Activated CD8-positive, alpha-beta memory T cell treated with anti-CD3 and anti-CD28 coated beads, Interleukin-2, amount 50 U/mL, for 1 hour (primary cell): Measurements from ENCODE around the gene FNBP1L.

Experiments
- DNase-seq: peaks from one replicate; pipeline ENCODE4 v3.0.0-alpha.2; 2020; ENCODE audit errors: extremely low read depth

The FNBP1L gene

DNA sequence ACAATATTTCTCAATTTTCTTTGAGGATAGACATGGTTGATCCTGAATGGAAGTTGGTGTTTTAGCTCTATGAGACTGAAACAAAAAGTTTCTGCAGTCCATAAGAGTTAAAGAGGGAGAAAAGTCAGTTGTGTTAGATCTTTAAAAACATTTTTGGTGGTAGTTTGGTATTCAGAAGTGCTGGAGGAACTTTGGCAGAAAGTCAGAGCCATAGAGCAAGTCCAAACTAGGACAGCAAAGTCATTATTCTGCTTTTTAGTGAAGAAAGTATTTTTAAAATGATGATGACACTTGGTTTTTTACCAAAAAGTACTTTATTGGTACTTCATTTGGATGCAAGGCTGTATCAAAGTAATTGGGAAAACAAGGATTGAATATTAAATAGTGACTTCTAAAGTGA, 41.8 kb downstream of the FNBP1L start:
- no peak for DNase-seq

DNA sequence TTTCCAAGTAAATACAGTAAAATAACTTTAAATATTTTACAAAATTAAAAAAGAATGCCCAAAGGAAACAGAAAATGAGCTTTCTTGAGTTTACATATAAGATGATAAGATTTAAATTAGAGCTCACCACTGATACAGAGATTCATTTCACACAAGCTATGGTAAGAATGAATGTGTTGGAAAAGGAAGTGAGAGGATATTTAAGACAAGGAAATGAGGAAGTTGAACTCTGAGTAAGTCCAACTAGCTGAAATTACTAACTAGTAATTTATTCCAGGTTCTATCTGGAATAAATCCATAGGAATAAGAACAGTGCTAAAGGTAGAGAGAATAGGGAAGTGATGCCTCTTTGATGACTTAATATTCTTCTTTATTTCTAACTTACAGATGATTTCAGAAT, 42.4 kb downstream of the FNBP1L start:
- no peak for DNase-seq

DNA sequence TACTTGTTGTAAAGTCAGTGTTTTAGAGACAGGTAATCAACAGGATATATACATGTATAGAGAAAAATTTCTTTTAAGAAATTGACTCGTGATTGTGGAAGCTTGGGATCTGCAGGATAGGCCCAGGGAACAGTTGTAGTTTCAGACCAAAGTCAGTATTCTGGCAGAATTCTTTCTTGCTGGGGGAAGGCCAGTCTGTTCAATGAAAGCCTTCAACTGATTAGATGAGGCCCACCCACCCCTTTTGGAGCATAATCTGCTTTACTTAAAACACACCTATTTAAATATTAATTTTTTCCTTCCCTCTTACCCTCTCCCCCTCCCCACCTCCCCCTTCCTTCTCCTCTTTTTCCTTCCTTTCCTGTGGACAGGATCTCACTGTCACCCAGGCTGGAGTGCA, 48.0 kb downstream of the FNBP1L start:
- no peak for DNase-seq

DNA sequence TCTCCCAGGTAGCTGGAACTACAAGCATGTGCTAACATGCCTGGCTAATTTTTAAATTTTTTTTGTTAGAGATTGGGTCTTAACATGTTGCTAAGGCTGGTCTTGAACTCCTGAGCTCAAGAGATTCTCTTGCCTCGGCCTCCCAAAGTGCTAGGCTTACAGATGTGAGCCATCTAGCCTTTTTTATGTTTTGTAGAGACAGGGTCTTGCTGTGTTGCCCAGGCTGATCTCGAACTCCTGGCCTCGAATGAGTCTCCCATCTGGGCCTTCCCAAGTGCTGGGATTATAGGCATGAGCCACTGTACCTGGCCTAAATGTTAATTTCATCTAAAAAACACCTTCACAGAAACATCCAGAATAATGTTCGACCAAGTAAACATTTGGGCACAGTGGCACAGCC, 48.6 kb downstream of the FNBP1L start:
- DNase-seq = no peak

DNA sequence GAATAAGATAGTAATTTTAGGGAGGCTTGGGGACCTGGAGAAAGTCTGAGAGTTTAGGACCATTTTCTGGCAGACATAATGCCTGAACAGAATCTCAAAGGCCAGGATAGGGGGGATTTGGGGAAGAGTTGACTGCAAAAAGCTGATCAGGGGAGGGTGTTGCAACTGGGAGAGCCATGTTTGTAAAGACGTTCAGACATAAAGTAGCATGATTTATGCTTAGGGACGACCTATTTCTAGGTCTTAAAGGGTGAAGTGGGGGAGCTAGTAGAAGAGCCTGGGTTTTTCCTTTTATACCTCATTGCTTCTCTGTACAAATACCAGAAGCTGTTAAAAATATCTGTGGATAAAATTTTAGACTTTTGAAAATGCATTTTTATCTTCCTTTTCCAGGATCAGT, 51.2 kb downstream of the FNBP1L start:
- DNase-seq = no peak

DNA sequence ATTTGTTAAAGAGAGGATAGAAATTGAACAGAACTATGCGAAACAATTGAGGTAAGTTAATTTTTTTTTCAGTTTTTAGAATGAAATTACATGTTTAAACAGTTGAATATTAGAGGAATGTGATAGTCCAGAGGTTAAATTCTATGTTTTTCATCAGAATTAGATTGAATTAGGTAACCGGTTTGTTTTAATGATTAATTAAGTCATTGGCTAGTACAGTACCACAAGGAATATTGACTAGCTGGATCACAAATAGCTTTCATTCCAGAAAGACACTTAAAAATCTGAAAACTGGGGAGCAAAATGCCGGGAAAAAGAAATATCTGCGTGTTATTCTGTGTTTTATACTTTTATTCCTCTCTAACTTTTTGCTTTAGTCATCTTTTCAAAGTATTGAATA, 51.6 kb downstream of the FNBP1L start:
- no peak for DNase-seq

DNA sequence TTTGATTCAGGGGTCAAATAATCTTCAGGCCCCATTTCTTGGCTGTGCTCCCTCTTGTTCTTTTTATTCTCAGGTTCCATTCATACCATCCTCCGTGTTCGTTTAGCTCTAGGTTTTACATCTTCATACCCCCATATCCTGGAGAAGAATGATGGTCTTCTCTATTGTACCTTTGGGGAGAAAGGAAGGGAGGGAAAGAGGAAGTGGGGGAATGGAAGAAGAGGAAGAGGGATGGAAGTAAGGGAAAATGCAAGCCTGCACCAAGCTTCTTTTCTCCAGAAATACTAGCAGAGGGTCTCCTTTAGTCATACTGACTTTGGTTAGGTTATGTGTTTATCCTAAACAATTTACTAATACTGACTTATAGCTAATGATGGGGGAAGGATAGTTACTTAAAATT, 52.4 kb downstream of the FNBP1L start:
- DNase-seq = no peak

DNA sequence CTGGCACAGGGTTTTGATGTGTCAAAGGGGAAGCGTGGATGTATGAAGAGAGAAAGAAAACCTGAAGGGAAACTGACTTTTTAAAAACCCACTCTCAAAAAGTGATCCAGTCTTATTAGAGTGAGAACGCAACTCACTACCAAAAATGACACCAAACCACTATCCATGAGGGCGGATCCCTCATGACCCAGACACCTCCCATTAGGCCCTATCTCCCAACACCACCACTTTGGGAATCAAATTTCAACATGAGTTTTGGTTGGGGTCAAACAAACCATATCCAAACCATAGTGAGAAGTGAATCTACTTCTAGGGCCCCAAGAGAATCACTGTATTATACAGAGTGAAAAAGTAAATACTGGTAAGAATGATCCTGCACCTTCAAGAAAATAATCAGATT, 53.5 kb downstream of the FNBP1L start:
- DNase-seq = no peak

DNA sequence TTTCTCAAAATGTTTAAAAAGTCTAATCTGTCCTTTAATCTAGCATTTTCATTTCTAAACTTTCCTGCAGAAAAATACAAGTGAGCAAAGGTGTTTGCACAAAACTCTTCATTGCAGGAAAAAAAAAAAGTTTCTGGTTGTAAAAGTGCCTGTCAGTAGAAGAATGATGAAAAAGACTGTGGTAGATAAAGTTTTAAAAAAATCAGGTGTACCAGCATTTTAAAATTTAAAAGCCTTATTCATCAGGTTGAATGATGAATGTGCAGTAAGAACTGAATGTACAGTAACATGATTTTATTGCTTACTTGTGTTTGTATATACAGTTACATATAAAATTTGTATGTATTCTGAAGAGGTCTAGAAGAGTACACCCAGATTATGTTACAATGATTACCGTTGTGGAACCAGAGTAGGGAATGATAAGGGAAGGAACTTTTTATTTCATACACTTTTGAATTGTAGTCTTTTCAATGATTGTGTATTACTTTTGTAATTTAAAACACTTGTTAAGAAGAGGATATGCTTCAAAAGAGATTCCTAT, 54.0 kb downstream of the FNBP1L start:
- DNase-seq = no peak

DNA sequence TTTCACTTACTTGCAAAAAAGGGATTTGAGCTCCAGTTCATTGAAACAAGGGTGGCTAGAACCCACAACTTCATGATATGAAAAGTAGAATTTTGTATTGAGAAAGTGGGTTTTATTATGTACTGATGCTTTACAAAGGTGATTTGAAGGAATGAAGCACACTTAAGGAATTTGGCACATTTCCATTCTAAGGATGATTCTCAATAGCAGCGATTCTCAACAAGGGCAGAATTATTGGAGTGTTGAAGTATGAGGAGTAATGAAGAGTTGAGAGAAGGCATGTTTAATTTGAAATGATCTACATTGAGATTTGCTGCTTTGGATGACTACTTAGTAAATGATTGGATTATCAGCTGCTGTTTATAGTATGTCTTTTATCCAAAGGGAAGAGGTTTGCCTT, 54.7 kb downstream of the FNBP1L start:
- DNase-seq = no peak

DNA sequence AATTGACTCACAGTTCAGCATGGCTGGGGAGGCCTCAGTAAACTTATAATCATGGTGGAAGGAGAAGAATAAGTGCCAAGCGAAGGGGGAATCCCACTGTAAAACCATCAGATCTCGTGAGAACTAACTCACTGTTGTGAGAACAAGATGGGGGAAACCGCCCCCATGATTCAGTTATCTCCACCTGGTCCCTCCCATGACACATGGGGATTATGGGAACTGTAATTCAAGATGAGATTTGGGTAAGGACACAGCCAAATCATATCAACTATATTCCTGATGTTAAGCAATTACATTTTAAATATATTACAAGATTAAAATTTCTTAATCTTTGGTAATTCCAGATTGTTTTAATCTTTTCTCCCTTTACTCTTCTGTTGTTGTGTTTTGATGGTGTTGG, 55.2 kb downstream of the FNBP1L start:
- DNase-seq = no peak

DNA sequence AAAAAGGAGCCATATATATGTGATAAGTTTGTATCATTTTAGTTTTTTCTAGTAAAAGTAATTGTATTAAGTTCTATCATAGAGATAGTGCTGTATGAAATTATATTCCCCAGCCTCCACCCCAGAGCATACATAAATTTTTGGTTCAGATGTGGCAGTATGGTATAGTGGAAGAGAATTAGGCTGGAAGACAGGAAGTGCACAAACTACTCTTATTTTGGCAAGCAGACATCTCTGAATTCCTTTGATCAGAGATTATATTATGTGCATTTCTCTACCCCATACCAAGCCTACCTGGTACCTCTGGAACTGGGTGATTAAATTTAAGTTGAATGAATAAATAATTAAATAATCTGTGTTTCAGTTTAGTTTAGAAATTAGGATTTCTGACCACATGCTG, 55.9 kb downstream of the FNBP1L start:
- DNase-seq = no peak

DNA sequence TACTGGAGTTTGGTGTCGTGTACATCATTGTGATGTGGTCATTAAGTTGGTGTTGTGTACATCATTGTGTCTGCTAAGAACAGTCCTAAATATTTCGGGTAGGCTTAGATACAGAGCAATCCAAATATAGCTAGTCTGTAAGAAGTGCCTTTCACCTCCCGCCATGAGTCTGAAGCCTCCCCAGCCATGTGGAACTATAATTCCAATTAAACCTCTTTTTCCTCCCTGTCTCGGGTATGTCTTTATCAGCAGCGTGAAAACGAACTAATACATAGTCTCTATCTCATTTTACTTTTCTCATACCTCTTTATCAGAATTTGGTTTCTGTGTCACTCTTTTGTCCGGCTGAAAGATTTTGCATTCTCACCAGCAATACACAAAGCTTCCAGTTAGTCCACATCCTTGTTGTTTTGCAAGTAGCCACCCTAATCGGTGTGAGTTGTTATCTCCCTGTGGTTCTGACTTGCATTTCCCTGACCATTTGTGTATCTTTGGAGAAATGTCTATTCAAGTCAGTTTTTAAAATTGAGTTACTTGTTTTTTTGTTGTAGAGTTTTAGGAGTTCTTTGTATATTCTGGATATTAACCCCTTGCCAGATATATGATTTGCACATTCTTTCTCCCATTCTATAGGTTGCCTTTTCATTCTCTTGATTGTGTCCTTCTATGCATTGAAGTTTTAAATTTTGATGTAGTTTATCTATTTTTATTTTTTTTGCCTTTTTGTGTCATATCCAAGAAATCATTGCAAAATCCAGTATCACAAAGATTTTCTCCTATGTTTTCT, 56.5 kb downstream of the FNBP1L start:
- no peak for DNase-seq

DNA sequence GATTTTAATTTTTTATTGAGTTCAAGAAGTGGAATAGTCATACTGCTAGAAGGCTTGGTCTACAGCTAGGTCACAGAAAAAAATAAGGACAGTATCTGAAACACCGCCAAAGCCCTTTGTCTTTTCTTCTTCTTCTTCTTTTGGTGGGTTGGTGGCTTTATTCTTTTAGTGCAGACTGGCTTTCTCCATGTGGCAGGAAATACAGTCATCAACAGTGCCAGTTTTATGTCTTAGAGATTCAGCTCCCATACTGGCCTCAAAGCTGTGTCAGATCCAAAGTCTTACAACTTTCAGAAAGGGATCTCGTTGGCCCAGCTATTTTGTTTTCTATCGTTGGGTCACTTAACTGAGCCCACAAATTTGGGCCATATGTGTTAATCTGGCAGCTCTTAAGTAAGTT, 58.2 kb downstream of the FNBP1L start:
- DNase-seq = no peak

DNA sequence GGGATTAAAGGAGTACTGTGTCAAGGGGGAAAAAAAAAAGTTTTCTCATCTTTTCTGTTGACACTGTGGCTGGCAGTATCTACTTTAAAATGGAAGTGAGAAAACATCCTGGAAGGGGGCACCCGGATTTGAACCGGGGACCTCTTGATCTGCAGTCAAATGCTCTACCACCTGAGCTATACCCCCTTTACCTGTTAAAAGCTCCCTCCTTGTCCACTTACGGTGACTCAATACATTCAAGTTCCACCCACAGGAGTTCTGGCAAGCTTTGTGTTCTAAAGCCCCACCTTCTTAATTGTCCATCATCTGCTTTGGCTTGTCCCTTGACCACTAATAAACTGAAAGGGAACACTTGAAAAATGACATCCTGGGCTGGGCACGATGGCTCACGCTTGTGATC, 68.2 kb downstream of the FNBP1L start:
- no peak for DNase-seq

DNA sequence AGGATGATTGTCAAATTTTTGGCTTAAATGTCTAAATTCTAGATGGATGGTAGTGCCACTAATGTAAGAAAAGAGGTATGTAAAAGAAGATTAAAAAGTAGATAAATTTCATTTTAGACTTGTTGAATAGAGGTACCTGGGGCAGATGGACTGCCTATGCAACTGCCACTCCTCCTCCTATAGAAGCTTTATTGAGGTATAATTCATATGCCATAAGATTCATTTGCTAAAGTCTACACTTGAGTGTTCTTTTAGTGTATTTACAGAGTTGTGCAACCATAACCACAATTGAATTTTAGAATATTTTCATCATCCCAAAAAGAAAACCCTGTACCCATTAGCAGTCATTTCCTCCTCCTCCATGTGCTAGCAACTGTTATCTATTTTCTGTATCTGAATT, 70.6 kb downstream of the FNBP1L start:
- no peak for DNase-seq

DNA sequence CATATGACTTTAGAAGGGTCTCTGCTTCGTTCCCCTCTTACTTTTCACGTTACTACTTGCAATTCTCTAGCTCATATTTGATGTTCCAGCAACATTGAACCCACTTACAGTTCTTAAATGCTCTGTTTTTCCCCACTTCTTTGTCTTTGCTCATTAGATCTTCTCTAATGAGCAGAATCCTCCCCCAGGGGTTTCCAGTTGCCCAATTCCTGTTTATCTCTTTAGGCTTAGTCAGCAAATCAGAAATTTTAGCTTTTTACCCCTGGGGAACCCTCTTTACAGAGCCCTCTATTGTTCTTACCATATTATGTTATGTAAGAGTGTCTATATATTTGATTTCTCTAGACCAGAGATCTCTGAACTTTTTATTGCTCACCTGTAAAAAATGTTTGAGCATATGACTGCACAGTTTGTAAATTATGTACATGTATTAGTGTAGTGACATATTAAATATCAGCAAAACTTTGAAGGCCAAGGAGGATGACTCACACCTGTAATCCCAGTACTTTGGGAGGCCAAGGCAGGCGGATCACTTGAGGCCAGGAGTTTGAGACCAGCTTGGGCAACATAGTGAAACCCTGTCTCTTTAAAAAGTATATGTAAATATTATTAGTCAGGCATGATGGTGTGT, 71.4 kb downstream of the FNBP1L start:
- no peak for DNase-seq

DNA sequence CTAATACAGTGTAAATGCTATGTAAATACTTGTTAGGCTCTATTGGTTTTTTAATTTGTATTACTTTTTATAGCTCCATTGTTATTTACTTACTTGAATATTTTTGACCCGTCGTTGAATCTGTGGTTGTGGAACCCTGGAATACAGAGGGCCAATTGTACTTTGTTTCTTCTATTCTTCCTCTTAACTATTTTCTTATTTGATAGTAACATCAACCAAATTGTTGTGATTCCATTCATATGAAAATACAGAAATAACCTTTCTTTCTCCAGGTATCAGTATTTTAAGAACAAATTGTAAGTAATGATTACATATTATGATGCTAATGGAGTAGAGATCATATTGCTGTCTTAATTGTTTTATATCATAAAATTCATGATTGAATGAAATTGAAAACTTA, 73.7 kb downstream of the FNBP1L start:
- no peak for DNase-seq

DNA sequence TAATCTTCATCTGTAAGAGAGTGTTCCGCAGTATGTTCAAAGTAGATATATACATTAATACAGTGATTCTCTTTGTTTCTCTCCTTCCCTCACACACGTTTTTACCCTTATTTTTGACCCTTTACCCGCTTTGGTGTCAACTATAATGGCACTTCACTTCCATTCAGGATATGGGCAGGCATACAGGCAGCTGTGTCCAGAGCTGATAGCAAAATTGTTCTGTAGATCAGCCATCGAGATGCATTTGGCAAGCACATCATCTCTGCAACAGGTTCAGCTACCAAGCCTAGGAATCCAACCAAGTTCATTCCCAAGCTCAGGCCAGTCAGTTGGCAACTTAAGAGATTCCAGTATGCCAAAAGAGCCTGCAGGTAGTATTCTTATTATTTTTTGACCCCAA, 74.8 kb downstream of the FNBP1L start:
- DNase-seq = no peak

DNA sequence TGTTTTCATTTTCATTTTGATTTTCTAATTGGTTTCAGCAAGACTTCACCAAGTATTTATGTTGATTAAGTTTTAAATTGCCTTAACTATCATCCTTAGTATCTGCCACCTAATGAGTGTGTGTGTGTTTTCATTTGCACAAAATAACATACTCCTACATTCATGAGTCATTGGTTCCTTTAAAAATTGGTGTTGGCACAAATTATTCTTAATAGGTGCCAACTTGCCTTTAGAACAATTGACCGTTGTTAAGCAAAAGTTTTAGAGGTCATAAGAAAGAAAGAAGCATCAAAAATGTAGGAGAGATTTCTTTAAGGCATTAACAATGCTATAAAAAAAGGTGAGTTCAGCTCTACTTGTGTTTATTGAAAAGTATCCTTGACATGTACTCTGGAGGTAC, 77.5 kb downstream of the FNBP1L start:
- no peak for DNase-seq

DNA sequence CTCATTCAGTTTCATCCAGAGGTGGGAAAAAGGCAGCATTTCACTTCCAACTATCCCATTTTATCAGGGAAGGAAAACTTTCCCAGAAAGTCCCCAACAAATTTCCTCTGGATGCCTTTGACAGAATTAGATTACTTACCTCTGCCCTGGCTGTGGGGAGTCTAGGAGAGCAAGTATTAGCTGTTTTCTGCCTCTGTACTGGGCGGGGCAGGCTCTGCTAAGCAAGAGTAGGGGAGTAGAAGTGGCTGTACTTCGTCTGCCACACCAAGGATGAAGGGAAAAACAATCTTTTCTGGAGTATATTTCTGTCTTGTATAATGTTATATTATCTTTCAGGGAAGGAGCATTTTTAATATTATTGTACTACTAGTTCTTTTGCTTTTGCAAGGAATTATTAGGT, 78.5 kb downstream of the FNBP1L start:
- no peak for DNase-seq

DNA sequence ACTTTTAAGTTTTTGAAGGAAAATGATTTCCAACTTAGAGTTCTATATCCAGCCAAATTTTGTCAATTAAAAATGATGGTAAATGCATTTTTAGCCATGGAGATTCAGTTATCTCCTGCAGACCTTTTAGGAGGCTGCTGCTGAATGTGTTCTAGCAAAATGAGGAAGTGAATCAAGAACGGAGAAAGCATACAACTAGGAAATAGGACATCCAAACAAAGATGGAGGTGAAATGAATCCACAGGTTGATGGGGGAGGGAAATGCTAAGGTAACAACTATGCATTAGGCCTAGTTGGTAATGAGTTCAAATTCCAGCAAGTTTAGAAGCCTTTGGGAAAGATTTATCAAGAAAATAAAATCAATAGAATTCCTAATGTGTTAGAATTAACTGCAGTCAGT, 80.5 kb downstream of the FNBP1L start:
- no peak for DNase-seq

DNA sequence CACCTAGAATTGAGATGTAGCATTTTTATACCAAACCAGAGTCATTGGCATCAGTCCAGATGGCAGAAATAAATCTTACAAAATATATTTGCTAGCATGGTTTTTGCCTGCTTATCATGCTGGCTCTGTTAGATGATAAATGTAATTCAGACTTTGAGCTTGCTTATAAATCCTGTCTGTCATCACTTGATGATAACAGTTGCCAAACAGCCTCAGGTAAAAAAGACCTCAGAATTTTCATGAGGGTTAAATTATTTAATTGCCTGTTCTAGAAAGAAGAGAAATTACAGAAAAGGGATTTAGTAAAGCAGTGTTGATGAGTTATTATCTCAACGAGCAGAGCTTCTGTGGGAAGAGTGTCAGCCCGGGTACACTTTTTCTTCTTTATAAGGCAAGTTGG, 83.3 kb downstream of the FNBP1L start:
- DNase-seq = no peak
